GM21723 (cell line): ENCODE results near the gene PLEKHJ1.
A peak's percentile ranks its signal among the peaks of the same experiment; 100 is the strongest.
"Not testable (repeated sequence)": the region's sequence is repeated elsewhere in the genome, so short reads cannot be mapped to it uniquely, and the experiment has no call there.

Experiments used
- ATAC-seq: cut with Tn5 transposase; IDR thresholded peaks from one replicate; pipeline ENCODE4 v1.9.1; 2021; ENCODE audit warnings: mild to moderate bottlenecking, moderate library complexity; ENCODE audit not compliant: unreplicated experiment

Gene PLEKHJ1

GRCh38 chr19:2236314-2237050 lies at the start of gene PLEKHJ1, which contains the start of gene SF3A2:
TSS of gene PLEKHJ1 (minus strand) at chr19:2236329. CDS start at chr19:2236248, 81 bp downstream.
TSS of gene SF3A2 (plus strand) at chr19:2236824. CDS start at chr19:2243419, 6,595 bp downstream.
- ATAC-seq = peak; percentile 67

GRCh38 chr19:2283835-2284507 lies 47.8 kb upstream of the PLEKHJ1 start:
- ATAC-seq = no peak

DNA sequence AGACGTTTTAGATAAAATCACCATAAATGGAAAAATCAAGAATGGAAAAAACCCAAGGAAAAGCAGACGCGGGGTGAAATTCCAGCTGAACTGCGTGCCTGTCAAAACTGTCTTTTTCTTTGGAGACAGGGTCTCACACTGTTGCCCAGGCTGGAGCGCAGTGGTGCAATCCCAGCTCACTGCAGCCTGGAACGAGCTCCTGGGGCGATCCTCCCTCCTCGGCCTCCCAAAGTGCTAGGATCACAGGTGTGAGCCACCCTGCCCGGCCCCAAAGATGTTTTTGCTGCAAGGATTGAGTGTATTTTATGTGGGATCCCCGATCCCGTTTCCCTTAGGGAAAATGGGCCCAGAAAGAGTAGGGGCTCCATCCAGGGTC lies 46.7 kb upstream of the PLEKHJ1 start:
- no peak for ATAC-seq

DNA sequence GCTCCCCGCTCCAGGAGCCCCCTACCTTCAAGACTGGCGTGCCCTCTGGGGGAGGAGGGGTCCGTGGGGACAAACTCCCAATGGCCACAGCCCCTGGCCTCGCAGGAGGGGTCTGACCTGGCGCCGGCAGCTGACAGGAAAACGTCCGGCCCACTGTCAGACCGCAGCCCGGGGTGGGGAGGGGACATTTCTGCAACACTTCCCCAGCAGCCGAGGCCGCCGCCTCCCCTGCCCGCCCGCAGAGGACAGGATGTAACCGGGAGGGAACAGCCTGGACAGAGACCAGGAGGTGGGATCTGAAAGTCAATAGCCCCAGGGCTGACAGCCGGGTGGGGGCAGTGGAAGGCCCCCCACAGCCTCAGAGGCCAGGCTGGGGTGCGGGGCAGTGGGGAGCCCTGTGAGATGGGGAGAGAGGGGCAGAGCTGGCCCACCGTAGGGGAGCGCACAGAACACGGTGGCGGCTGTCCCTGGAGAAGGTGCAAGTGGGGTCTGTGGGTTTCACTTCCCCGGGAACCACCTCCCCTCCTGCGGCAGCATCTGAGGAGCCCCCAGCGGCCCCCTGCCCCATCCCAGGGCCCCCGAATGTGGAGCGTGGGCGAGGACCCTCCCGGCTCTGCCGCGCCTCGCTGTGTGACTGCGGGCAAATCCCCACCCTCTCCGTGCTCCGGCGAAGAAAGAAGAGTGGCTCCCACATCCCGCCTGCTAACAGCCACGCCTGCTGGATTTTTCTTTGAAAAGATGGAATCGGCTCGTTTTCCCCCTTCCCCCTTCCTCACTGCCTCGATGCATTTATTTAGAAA lies 46.1 kb upstream of the PLEKHJ1 start, which contains the start of gene PEAK3:
PEAK3 (minus strand) TSS at position 114 of the 800 bp plus-strand sequence. CDS start 1,244 bp downstream, outside the sequence.
- no peak for ATAC-seq

DNA sequence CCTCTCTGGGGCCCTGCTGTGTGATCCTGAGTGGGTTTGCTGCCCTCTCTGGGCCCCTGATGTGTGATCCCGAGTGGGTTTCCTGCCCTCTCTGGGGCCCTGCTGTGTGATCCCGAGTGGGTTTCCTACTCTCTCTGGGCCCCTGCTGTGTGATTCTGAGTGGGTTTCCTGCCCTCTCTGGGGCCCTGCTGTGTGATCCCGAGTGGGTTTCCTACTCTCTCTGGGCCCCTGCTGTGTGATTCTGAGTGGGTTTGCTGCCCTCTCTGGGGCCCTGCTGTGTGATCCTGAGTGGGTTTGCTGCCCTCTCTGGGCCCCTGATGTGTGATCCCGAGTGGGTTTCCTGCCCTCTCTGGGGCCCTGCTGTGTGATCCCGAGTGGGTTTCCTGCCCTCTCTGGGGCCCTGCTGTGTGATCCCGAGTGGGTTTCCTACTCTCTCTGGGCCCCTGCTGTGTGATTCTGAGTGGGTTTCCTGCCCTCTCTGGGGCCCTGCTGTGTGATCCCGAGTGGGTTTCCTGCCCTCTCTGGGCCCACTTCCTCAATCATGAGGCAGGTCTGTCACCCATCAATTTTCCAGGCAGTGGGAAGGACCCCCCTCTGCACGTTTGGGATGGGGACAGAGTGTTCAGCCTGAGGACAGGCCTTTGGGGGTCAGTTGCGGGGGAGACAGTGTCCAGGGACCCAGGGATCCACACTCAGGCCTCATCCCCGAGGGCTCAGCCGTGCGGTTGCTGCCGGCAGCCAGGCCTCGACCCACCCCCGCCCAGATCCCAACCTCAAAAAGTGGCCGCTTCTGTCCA lies 45.3 kb upstream of the PLEKHJ1 start:
- ATAC-seq = not testable (repeated sequence)

GRCh38 chr19:2280633-2281264 lies 44.6 kb upstream of the PLEKHJ1 start:
- ATAC-seq = no peak

DNA sequence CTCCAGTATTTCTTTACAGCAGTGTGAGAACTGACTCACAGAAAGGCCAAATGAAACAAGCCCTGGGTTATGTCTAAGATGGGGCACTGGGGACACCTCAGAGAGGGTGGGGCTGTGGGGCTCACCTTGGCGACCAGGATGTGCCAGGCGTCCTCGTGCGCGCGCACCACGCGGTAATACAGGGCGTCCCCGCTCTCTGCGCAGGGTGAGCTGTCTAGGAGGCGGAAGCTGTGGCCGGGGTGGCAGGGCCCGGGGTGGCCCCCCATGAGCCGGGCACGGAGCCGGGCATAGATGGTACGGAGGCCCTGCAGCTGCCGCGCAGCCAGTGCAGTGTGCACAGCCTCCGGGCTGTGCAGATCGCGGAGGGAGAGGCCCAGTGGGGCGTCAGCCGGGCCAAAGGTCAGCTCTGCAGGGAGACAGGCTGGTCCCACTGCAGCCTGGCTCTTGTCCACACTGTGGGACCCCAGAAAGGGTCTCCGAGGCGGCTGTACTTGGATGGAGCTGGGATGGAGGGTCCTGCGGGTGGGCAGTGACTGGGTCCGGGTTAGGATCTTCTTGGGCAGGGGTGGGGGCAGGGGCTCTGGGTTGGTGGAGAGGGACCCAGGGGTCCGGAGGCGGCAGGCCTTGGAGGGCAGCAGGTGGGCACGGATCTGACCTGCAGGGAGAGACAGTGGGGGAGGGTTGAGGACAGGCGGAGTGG lies 42.5 kb upstream of the PLEKHJ1 start:
- ATAC-seq = no peak

GRCh38 chr19:2277138-2277537 lies 41.0 kb upstream of the PLEKHJ1 start:
- no peak for ATAC-seq

DNA sequence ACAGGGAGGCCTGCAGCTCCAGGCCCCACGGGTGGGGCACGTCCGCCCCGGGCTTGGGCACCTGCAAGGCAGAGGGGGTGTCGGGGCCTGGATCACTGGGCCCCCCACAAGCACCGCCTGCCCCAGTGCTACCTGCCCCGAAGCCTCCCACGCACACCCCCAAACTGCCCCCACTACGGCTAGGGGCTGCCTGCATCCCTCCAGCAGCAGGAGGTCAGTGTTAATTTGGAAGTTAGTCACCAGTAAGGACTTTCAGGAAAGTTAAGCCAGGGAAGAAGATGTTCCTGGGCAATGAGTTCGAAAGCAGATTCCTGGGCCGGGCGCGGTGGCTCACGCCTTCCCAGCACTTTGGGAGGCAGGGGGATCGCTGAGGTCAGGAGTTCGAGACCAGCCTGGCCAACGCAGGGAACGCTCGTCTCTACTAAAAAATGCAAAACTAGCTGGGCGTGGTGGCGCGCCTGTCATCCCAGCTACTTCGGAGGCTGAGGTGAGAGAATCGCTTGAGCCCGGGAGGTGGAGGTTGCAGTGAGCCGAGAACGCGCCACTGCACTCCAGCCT lies 40.4 kb upstream of the PLEKHJ1 start:
- ATAC-seq = no peak

- no peak for ATAC-seq
These were observed 39.7 kb upstream of the PLEKHJ1 start for GRCh38 chr19:2275588-2276428.

GRCh38 chr19:2274931-2275535 lies 38.9 kb upstream of the PLEKHJ1 start:
- no peak for ATAC-seq

- ATAC-seq = no peak
These were observed 38.1 kb upstream of the PLEKHJ1 start for GRCh38 chr19:2274185-2274711.

- peak; percentile 34 for ATAC-seq
These were observed 37.4 kb upstream of the PLEKHJ1 start for GRCh38 chr19:2273356-2274184.

DNA sequence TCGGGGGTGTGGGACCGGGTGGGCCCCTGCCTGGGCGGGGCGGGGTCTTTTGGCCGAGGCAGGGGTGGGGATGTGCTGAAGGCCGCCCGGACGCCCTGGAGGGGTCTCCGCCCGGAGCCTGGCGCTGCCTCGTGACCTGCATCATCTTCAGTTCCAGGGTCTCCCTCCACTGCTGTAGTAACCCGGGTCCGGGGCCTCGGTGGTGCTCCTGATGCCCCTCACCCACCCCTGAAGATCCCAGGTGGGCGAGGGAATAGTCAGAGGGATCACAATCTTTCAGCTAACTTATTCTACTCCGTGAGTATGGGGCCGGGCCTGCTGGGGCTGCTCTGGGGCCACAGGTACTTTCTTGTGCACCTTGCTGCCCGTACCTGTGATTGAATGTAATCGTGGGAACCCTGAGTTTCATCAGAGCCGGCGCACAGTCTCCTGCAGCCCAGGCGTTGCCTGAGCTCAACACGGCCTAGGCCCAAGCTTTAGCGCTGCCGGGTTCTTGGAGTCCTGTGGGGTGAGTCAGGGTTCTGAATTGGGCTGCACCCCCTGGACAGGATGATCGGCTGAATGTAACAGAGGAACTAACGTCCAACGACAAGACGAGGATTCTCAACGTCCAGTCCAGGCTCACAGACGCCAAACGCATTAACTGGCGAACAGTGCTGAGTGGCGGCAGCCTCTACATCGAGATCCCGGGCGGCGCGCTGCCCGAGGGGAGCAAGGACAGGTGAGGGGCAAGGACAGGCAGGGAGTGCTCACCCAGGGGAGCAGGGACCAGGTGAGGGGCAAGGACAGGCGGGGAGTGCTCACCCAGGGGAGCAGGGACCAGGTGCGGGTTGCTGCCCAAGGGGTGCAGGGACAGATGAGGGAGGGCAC lies 35.3 kb upstream of the PLEKHJ1 start:
- no peak for ATAC-seq

DNA sequence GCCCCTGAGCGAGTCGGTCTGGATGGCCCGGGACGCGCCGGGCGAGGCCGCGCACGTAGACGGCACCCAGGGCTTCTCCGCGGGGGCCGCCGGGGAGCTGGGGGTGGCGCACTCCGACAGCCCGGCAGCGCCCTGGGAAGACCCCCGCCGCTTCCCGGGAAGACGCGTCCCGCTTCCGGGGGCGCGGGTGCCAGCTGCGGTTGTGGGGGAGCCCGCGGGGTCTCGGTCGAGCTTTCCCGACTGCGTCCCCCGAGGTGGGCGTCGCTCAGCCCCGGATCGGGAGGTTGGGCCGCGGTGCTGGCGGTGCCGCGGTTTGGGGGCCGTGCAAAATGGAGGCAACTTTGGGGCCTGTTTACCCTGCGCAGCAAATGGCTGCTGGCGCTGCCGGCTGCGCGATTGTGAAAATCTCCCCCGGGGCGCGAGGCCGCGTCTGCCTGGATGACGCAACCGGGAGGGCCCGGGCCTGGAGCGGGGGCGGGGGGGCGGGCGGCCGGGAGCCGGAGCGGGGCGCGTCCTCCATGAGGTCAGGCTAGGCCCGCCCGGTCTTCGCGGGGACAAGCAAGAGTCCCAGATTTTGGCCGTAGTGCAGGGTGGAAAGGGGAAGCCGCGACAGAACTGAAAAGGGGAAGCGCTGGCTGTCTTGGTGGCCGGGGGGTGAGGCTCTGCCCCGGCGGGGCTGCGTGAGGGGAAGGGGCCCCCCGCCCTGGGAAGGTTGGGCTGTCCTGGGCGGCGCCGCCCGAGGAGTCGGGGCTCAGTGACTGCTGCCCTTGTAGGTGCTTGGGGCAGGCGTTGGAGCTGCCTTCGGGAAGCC lies 34.5 kb upstream of the PLEKHJ1 start:
- ATAC-seq = no peak
